GM18951 (cell line): ENCODE results near the gene SNX24.

Experiments
- POLR2A ChIP-seq: IDR thresholded peaks from 4 replicates; pipeline ENCODE4 v1.6.1; 2011; ENCODE audit warnings: mild to moderate bottlenecking; ENCODE audit not compliant: insufficient read length, insufficient read depth; ENCODE audit errors: extremely low read depth
- in situ Hi-C: fragments of 300-500 bp; cut with MboI; formaldehyde crosslinking; loops from one replicate; pipeline ENCODE4 v1.12.0; 2022; ENCODE audit warnings: low sequenced_read_pairs, mixed read lengths, inconsistent platforms; ENCODE audit not compliant: unreplicated experiment

SNX24 gene

GRCh38 chr5:123037104-123037418, 191.6 kb downstream of the SNX24 start:
- in situ Hi-C loops, result no loop called here
- no peak for TF ChIP-seq POLR2A

GRCh38 chr5:123039673-123040072, 194.3 kb downstream of the SNX24 start:
- no peak for TF ChIP-seq POLR2A
- in situ Hi-C loops, result no loop called here

- TF ChIP-seq POLR2A, result no peak
- in situ Hi-C loops, result no loop called here
Measured at GRCh38 chr5:123044926-123045617, 199.7 kb downstream of the SNX24 start.

- no peak for TF ChIP-seq POLR2A
- in situ Hi-C loops, result no loop called here
Measured at GRCh38 chr5:123046222-123046621, 200.8 kb downstream of the SNX24 start.

- in situ Hi-C loops, result no loop called here
- TF ChIP-seq POLR2A, result no peak
Measured at GRCh38 chr5:123047706-123048105, 202.3 kb downstream of the SNX24 start.

DNA sequence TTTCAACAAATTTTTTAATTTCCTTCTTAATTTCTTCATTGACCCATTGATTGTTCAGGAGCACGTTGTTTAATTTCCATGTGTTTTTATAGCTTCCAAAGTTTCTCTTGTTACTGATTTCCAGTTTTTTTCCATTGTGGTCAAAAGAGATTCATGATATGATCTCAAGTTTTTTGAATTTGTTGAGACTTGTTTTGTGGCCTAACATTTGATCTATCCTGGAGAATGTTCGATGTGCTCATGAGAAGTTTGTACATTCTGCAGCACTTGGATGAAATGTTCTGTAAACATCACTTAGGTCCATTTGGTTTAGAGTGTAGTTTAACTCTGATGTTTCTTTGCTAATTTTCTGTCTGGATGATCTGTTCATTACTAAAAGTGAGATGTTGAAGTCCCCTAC, 205.8 kb downstream of the SNX24 start:
- TF ChIP-seq POLR2A, result no peak
- in situ Hi-C loops, result no loop called here
